CD14-positive monocyte (primary cell): ENCODE measurements around the gene ZNF773. TPM values are rescaled to one million over a fixed set of nuclear protein-coding genes. Genes with fewer than 3 reads are reported as not detected.

Experiments used
- DNase-seq, 3 donors: peaks; one replicate each; pipeline ENCODE4 v3.0.0-alpha.2; 2011 to 2022
- H2AFZ ChIP-seq: 2 replicates; pipeline ENCODE4 v1.6.0; 2012; ENCODE audit warnings: mild to moderate bottlenecking, low read depth, low read length, inconsistent platforms; ENCODE audit not compliant: insufficient read depth, poor library complexity, severe bottlenecking
- H3K27ac ChIP-seq, 2 donors: 1 replicate in 1 of 2; 2 replicates in 1 of 2; pipeline ENCODE4 v1.5.1; 2012 to 2013; ENCODE audit warnings: low read length in 2 of 2, control low read depth in 1 of 2, inconsistent platforms in 1 of 2, low read depth in 1 of 2, mild to moderate bottlenecking in 1 of 2
- H3K27me3 ChIP-seq, 2 donors: one replicate each; pipeline versions ENCODE4 v1.6.0 to v1.6.1; 2011 to 2013; ENCODE audit warnings: low read length in 2 of 2; ENCODE audit not compliant: control insufficient read depth in 2 of 2, insufficient read depth in 2 of 2
- H3K36me3 ChIP-seq, 2 donors: replicated peaks in 1 of 2; 1 replicate in 1 of 2; 2 replicates in 1 of 2; pipeline versions ENCODE4 v1.5.1 to v1.6.1; 2012 to 2013; ENCODE audit warnings: low read length in 2 of 2, control low read depth in 1 of 2, inconsistent platforms in 1 of 2, mild to moderate bottlenecking in 1 of 2; ENCODE audit not compliant: insufficient read depth in 2 of 2, control insufficient read depth in 1 of 2
- H3K4me1 ChIP-seq, 2 donors: 1 replicate in 1 of 2; 2 replicates in 1 of 2; pipeline versions ENCODE4 v1.5.1 to v1.6.1; 2012 to 2013; ENCODE audit warnings: low read length in 2 of 2, control low read depth in 1 of 2, inconsistent platforms in 1 of 2, mild to moderate bottlenecking in 1 of 2, moderate library complexity in 1 of 2; ENCODE audit not compliant: insufficient read depth in 2 of 2, control insufficient read depth in 1 of 2
- H3K4me2 ChIP-seq: replicated peaks from 2 replicates; pipeline ENCODE3; 2012; ENCODE audit warnings: low read length, moderate library complexity, mild to moderate bottlenecking; ENCODE audit not compliant: poor library complexity, severe bottlenecking; ENCODE audit errors: extremely low read depth
- H3K4me3 ChIP-seq, 3 experiments: fragments of 200-600 bp in 1 of 3; sonication (generic) in 1 of 3; replicated peaks in 1 of 3; 1 replicate in 2 of 3; 2 replicates in 1 of 3; pipeline ENCODE4 v1.5.1; 2011 to 2013; ENCODE audit warnings: low read length in 3 of 3, mild to moderate bottlenecking in 3 of 3, control low read depth in 2 of 3, low read depth in 2 of 3, inconsistent platforms in 1 of 3, moderate library complexity in 1 of 3
- H3K79me2 ChIP-seq: 2 replicates; pipeline ENCODE4 v1.6.0; 2012; ENCODE audit warnings: mild to moderate bottlenecking, control low read depth, inconsistent platforms, low read length, moderate library complexity; ENCODE audit not compliant: insufficient read depth
- H3K9ac ChIP-seq: 2 replicates; pipeline ENCODE4 v1.6.0; 2017; ENCODE audit warnings: low read length, mild to moderate bottlenecking; ENCODE audit not compliant: insufficient read depth, poor library complexity, severe bottlenecking
- H3K9me3 ChIP-seq, 2 donors: replicated peaks in 1 of 2; 1 replicate in 1 of 2; 2 replicates in 1 of 2; pipeline versions ENCODE4 v1.5.1 to v1.6.1; 2012 to 2013; ENCODE audit warnings: low read length in 2 of 2, control low read depth in 1 of 2; ENCODE audit not compliant: control insufficient read depth in 1 of 2, insufficient read depth in 1 of 2
- H4K20me1 ChIP-seq: 2 replicates; pipeline ENCODE4 v1.6.0; 2012; ENCODE audit warnings: mild to moderate bottlenecking, low read length, control low read depth, moderate library complexity; ENCODE audit not compliant: insufficient read depth
- H3K27ac Mint-ChIP-seq, 7 donors: one replicate each; pipeline ENCODE4 v1.8.0; 2020; ENCODE audit warnings: mild to moderate bottlenecking in 7 of 7, mixed read lengths in 7 of 7, moderate library complexity in 6 of 7, inconsistent platforms in 2 of 7
- H3K27me3 Mint-ChIP-seq, 3 donors: one replicate each; pipeline ENCODE4 v1.8.0; 2021 to 2022; ENCODE audit warnings: low read depth in 3 of 3, mild to moderate bottlenecking in 3 of 3, mixed read lengths in 3 of 3, moderate library complexity in 3 of 3, inconsistent platforms in 1 of 3
- H3K36me3 Mint-ChIP-seq, 2 donors: one replicate each; pipeline ENCODE4 v1.8.0; 2020; ENCODE audit warnings: mixed read lengths in 2 of 2, inconsistent platforms in 1 of 2, mild to moderate bottlenecking in 1 of 2
- H3K4me1 Mint-ChIP-seq: one replicate; pipeline ENCODE4 v1.8.0; 2020; ENCODE audit warnings: mild to moderate bottlenecking, mixed read lengths
- H3K4me3 Mint-ChIP-seq, 2 donors: one replicate each; pipeline ENCODE4 v1.8.0; 2020; ENCODE audit warnings: mild to moderate bottlenecking in 2 of 2, mixed read lengths in 2 of 2, moderate library complexity in 1 of 2
- H3K9me3 Mint-ChIP-seq, 7 donors: one replicate each; pipeline ENCODE4 v1.8.0; 2020 to 2022; ENCODE audit warnings: mixed read lengths in 7 of 7, mild to moderate bottlenecking in 6 of 7, moderate library complexity in 6 of 7, inconsistent platforms in 2 of 7
- WGBS: methylation state at CpG from one replicate; pipeline ENCODE4 v1.1.5; 2013; ENCODE audit warnings: missing lambda C conversion rate; ENCODE audit not compliant: insufficient coverage; 5-methylcytosine and 5-hydroxymethylcytosine counted together
- intact Hi-C, 2 donors: fragments of 100-400 bp; cut with micrococcal nuclease; formaldehyde crosslinking; loops; one replicate each; pipeline versions ENCODE4 v1.15.0 to v1.15.1; 2023
- polyA plus RNA-seq, 3 donors: library from polyadenylated mRNA; depleted of rRNA in 1 of 3; unstranded in 2 of 3; stranded (reverse) in 1 of 3; fragments of 300-500 nt in 2 of 3; fragments of >200 nt in 1 of 3; fragmentation: Illumina TruSeq in 2 of 3; gene quantifications; 1 replicate in 2 of 3; 2 replicates in 1 of 3; pipeline ENCODE4 v1.2.3, GENCODE V29; 2012 to 2021
- small RNA-seq: library from RNA; depleted of rRNA; stranded (forward); fragments of <200 nt; gene quantifications from one replicate; pipeline ENCODE3, GENCODE V24; 2012; ENCODE audit warnings: low read depth; ENCODE audit not compliant: insufficient read length
- TF ChIP-seq, protein P1 (sequence below): fragments of 200-600 bp; IDR thresholded peaks from one replicate; pipeline ENCODE4 v1.8.0; 2022; ENCODE audit warnings: antibody characterized with exemption, mild to moderate bottlenecking

ZNF773 gene
- polyA plus RNA-seq, 3 donors: 0.87 to 1.6 (median 0.92) TPM

- 90% methylated on average over 1 of the region's 5 CpGs for WGBS
- peaks cover 11% of the 10 kb centered on the region for H3K79me2 ChIP-seq
- H3K27me3 ChIP-seq: no peaks in the 10 kb centered on the region
- no peaks in the 10 kb centered on the region for H4K20me1 ChIP-seq
- H3K9ac ChIP-seq: no peak overlapping the region
- peaks cover 58 to 80% (median 69%) of the 10 kb centered on the region in 7 donors for H3K9me3 Mint-ChIP-seq
- peaks cover 7 to 39% of the 10 kb centered on the region in 2 donors for H3K36me3 ChIP-seq
- no peak overlapping the region for H3K27ac Mint-ChIP-seq
- H3K4me1 Mint-ChIP-seq: peaks cover 21% of the 10 kb centered on the region
- H3K4me1 ChIP-seq: peaks cover 16 to 20% of the 10 kb centered on the region in 2 donors
- no peak overlapping the region for H2AFZ ChIP-seq
- H3K4me3 Mint-ChIP-seq: no peak overlapping the region
- peaks cover 38 to 49% of the 10 kb centered on the region in 2 donors for H3K36me3 Mint-ChIP-seq
- peaks cover 0 to 8% (median 3%) of the 10 kb centered on the region in 3 donors for H3K27me3 Mint-ChIP-seq
- intact Hi-C loops: no loop called here
- no peak for DNase-seq
- H3K27ac ChIP-seq: no peak overlapping the region
- peaks cover 47 to 67% of the 10 kb centered on the region in 2 donors for H3K9me3 ChIP-seq
- H3K4me2 ChIP-seq: no peak overlapping the region
- TF ChIP-seq, protein P1, sequence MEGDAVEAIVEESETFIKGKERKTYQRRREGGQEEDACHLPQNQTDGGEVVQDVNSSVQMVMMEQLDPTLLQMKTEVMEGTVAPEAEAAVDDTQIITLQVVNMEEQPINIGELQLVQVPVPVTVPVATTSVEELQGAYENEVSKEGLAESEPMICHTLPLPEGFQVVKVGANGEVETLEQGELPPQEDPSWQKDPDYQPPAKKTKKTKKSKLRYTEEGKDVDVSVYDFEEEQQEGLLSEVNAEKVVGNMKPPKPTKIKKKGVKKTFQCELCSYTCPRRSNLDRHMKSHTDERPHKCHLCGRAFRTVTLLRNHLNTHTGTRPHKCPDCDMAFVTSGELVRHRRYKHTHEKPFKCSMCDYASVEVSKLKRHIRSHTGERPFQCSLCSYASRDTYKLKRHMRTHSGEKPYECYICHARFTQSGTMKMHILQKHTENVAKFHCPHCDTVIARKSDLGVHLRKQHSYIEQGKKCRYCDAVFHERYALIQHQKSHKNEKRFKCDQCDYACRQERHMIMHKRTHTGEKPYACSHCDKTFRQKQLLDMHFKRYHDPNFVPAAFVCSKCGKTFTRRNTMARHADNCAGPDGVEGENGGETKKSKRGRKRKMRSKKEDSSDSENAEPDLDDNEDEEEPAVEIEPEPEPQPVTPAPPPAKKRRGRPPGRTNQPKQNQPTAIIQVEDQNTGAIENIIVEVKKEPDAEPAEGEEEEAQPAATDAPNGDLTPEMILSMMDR: no peak
- no peak overlapping the region for H3K4me3 ChIP-seq
These were observed 57.9 kb downstream of the ZNF773 start for GRCh38 chr19:57557659-57558058.

Small RNAs within 50 kb of the gene (small RNA-seq; reads per million reads assigned to genes)
- gene VN1R107P: not detected

Other genes starting within 250 kb of the ZNF773 start
- gene ZNF460, start 219.5 kb upstream of the ZNF773 start, polyA plus RNA-seq: 1 to 10 TPM; 2.8 to 4.5 (median 3.5) TPM
- 1 to 10 TPM in 1 of 3 donors, under 1 TPM in 2; 0.85 to 1.1 (median 0.99) TPM for gene ZNF543, start 179.5 kb upstream of the ZNF773 start, polyA plus RNA-seq
- 1 to 10 TPM in 2 of 3 donors, under 1 TPM in 1; 0.96 to 2.9 (median 1.0) TPM for gene ZNF304, start 148.7 kb upstream of the ZNF773 start, polyA plus RNA-seq
- 10 to 100 TPM in 2 of 3 donors, 1 to 10 TPM in 1; 7.4 to 13.9 (median 11.5) TPM for gene TRAPPC2B, start 136.4 kb upstream of the ZNF773 start, polyA plus RNA-seq
- gene ZNF547, start 136.4 kb upstream of the ZNF773 start, polyA plus RNA-seq: under 1 TPM in 2 of 3 donors, not detected in 1; 0.30 to 0.32 TPM
- gene ZNF548, start 110.1 kb upstream of the ZNF773 start, polyA plus RNA-seq: 10 to 100 TPM in 1 of 3 donors, 1 to 10 TPM in 2; 4.6 to 20.7 (median 6.0) TPM
- gene ZNF17, start 88.8 kb upstream of the ZNF773 start, polyA plus RNA-seq: 1 to 10 TPM; 1.4 to 3.3 (median 2.3) TPM
- 1 to 10 TPM; 3.4 to 9.0 (median 3.7) TPM for gene ZNF749, start 64.6 kb upstream of the ZNF773 start, polyA plus RNA-seq
- gene VN1R1, start 42.8 kb upstream of the ZNF773 start, polyA plus RNA-seq: under 1 TPM in 2 of 3 donors, not detected in 1; 0.07 to 0.08 TPM
- gene ZNF772, start 22.4 kb upstream of the ZNF773 start, polyA plus RNA-seq: 1 to 10 TPM in 1 of 3 donors, under 1 TPM in 2; 0.32 to 1.2 (median 0.99) TPM
- 1 to 10 TPM; 1.3 to 1.6 (median 1.4) TPM for gene ZNF419, start 12.2 kb upstream of the ZNF773 start, polyA plus RNA-seq
- 1 to 10 TPM in 1 of 3 donors, under 1 TPM in 2; 0.54 to 1.5 (median 0.74) TPM for gene ZNF549, start 27.4 kb downstream of the ZNF773 start, polyA plus RNA-seq
- 1 to 10 TPM in 1 of 3 donors, under 1 TPM in 2; 0.25 to 2.7 (median 0.65) TPM for gene ZNF550, start 59.9 kb downstream of the ZNF773 start, polyA plus RNA-seq
- gene ZNF416, start 79.0 kb downstream of the ZNF773 start, polyA plus RNA-seq: 1 to 10 TPM in 2 of 3 donors, under 1 TPM in 1; 0.48 to 2.1 (median 1.4) TPM
- 1 to 10 TPM in 2 of 3 donors, under 1 TPM in 1; 0.51 to 1.1 (median 1.0) TPM for gene ZIK1, start 84.2 kb downstream of the ZNF773 start, polyA plus RNA-seq
- 1 to 10 TPM in 1 of 3 donors, under 1 TPM in 2; 0.72 to 1.3 (median 0.84) TPM for gene ZNF530, start 99.9 kb downstream of the ZNF773 start, polyA plus RNA-seq
- gene ZNF134, start 114.3 kb downstream of the ZNF773 start, polyA plus RNA-seq: 1 to 10 TPM; 2.2 to 5.4 (median 3.3) TPM
- 10 to 100 TPM in 1 of 3 donors, 1 to 10 TPM in 2; 4.5 to 13.9 (median 6.1) TPM for gene ZNF211, start 133.2 kb downstream of the ZNF773 start, polyA plus RNA-seq
- not detected for gene ZSCAN4, start 169.0 kb downstream of the ZNF773 start, polyA plus RNA-seq
- gene ZNF551, start 182.0 kb downstream of the ZNF773 start, polyA plus RNA-seq: 1 to 10 TPM; 1.1 to 3.3 (median 2.3) TPM
- under 1 TPM in 1 of 3 donors, not detected in 2; 0.52 TPM for gene ZNF154, start 209.3 kb downstream of the ZNF773 start, polyA plus RNA-seq
- 1 to 10 TPM; 4.0 to 4.8 (median 4.5) TPM for gene ZNF671, start 227.7 kb downstream of the ZNF773 start, polyA plus RNA-seq
- gene ZNF776, start 246.9 kb downstream of the ZNF773 start, polyA plus RNA-seq: 1 to 10 TPM; 1.9 to 4.4 (median 2.9) TPM